CD4-positive, alpha-beta T cell (primary cell): ENCODE data around the gene DGKB. TPM values are rescaled to one million over a fixed set of nuclear protein-coding genes. Genes with fewer than 3 reads are reported as not detected.
"Not testable (repeated sequence)": the region's sequence is repeated elsewhere in the genome, so short reads cannot be mapped to it uniquely, and the experiment has no call there.

Experiments
- ATAC-seq: fragments of 200-7000 bp; cut with Tn5 transposase; one replicate; pipeline ENCODE4 v1.10.0; 2022; ENCODE audit warnings: mild to moderate bottlenecking; ENCODE audit not compliant: poor library complexity
- CTCF ChIA-PET: fragments of 350-600 bp; sonication (Branson Sonifier 250); formaldehyde crosslinking; loops from one replicate; lab custom pipeline; 2021; ENCODE audit warnings: antibody characterized with exemption, inconsistent platforms; lab: Charles Lee
- POLR2A ChIA-PET: fragments of 350-600 bp; sonication (Branson Sonifier 250); formaldehyde crosslinking; loops from one replicate; lab custom pipeline; 2021; ENCODE audit warnings: antibody characterized with exemption, inconsistent platforms; lab: Charles Lee
- DNase-seq, 14 experiments: peaks; one replicate each; pipeline ENCODE4 v3.0.0-alpha.2; 2013 to 2020; ENCODE audit warnings: mixed read lengths in 2 of 14
- H3K27ac ChIP-seq, 2 donors: one replicate each; pipeline versions ENCODE4 v1.5.1 to v1.7.0; 2013; ENCODE audit warnings: low read length in 2 of 2, low read depth in 1 of 2, mild to moderate bottlenecking in 1 of 2
- H3K27me3 ChIP-seq, 2 experiments: 1 replicate in 1 of 2; 2 replicates in 1 of 2; pipeline versions ENCODE4 v1.6.1 to v1.7.0; 2013; ENCODE audit warnings: low read length in 2 of 2, control low read depth in 1 of 2, mild to moderate bottlenecking in 1 of 2, moderate library complexity in 1 of 2; ENCODE audit not compliant: insufficient read depth in 2 of 2, control insufficient read depth in 1 of 2
- H3K36me3 ChIP-seq: one replicate; pipeline ENCODE4 v1.6.1; 2013; ENCODE audit warnings: low read length, control low read depth; ENCODE audit not compliant: insufficient read depth
- H3K4me1 ChIP-seq: one replicate; pipeline ENCODE4 v1.6.1; 2013; ENCODE audit warnings: low read length, control low read depth; ENCODE audit not compliant: insufficient read depth
- H3K4me3 ChIP-seq: one replicate; pipeline ENCODE4 v1.5.1; 2013; ENCODE audit warnings: mild to moderate bottlenecking, low read length, moderate library complexity
- H3K9me3 ChIP-seq, 2 experiments: 1 replicate in 1 of 2; 2 replicates in 1 of 2; pipeline versions ENCODE4 v1.6.1 to v1.7.0; 2013; ENCODE audit warnings: low read length in 2 of 2, mild to moderate bottlenecking in 2 of 2, control low read depth in 1 of 2, moderate library complexity in 1 of 2; ENCODE audit not compliant: control insufficient read depth in 1 of 2, insufficient read depth in 1 of 2
- H3K27ac Mint-ChIP-seq: one replicate; pipeline ENCODE4 v1.8.0; 2020; ENCODE audit warnings: mixed read lengths
- H3K27me3 Mint-ChIP-seq: one replicate; pipeline ENCODE4 v1.8.0; 2021; ENCODE audit warnings: mixed read lengths
- H3K36me3 Mint-ChIP-seq: one replicate; pipeline ENCODE4 v1.8.0; 2021; ENCODE audit warnings: low read depth, mixed read lengths
- H3K4me1 Mint-ChIP-seq: one replicate; pipeline ENCODE4 v1.8.0; 2021; ENCODE audit warnings: low read depth, mixed read lengths
- H3K4me3 Mint-ChIP-seq: one replicate; pipeline ENCODE4 v1.8.0; 2020; ENCODE audit warnings: mild to moderate bottlenecking, mixed read lengths
- H3K9me3 Mint-ChIP-seq: one replicate; pipeline ENCODE4 v1.8.0; 2020; ENCODE audit warnings: mixed read lengths
- CTCF ChIP-seq: fragments of 200-600 bp; IDR thresholded peaks from one replicate; pipeline ENCODE4 v1.8.0; 2022; ENCODE audit warnings: antibody characterized with exemption, mild to moderate bottlenecking
- intact Hi-C, 2 experiments: fragments of 100-400 bp; cut with DNase I in 1 of 2; cut with micrococcal nuclease in 1 of 2; formaldehyde crosslinking; loops; one replicate each; pipeline versions ENCODE4 v1.15.1 to v1.9.0; 2023 to 2025; cut with DNase I, micrococcal nuclease
- total RNA-seq, 174 experiments: library from RNA in 2 of 174; stranded (reverse) in 2 of 174; gene quantifications; one replicate each; pipeline ENCODE4 v1.2.3 and lab custom pipeline; 2021 to 2026

Gene DGKB
- total RNA-seq, 2 experiments from 2014 or later, result not detected

GRCh38 chr7:14480281-14480680 is 422.3 kb downstream of the DGKB start:
- Mint-ChIP-seq H3K4me3 (no peak overlapping the region), H3K4me1 (no peaks in the 10 kb centered on the region), H3K27me3 (no peaks in the 10 kb centered on the region), H3K27ac (no peak overlapping the region), H3K36me3 (no peaks in the 10 kb centered on the region), H3K9me3 (peaks cover 4% of the 10 kb centered on the region)
- Histone ChIP-seq H3K36me3 (no peaks in the 10 kb centered on the region), H3K9me3 (peaks cover 0 to 4% of the 10 kb centered on the region in 2 experiments), H3K4me3 (no peak overlapping the region), H3K27ac (no peak overlapping the region), H3K27me3 (no peaks in the 10 kb centered on the region), H3K4me1 (no peaks in the 10 kb centered on the region)
- DNase-seq, result no peak
- ChIA-PET POLR2A (no interaction called here), CTCF (no interaction called here)
- no peak for ATAC-seq
- no peak for TF ChIP-seq CTCF
- intact Hi-C loops, result no loop called here

GRCh38 chr7:14478834-14479510 is 423.6 kb downstream of the DGKB start:
- H3K27ac Mint-ChIP-seq, result no peak overlapping the region
- H3K36me3 Mint-ChIP-seq, result no peaks in the 10 kb centered on the region
- POLR2A ChIA-PET, result no interaction called here
- intact Hi-C loops, result no loop called here
- H3K4me3 ChIP-seq, result no peak overlapping the region
- CTCF ChIA-PET, result no interaction called here
- H3K9me3 Mint-ChIP-seq, result peaks cover 6% of the 10 kb centered on the region
- no peaks in the 10 kb centered on the region for H3K36me3 ChIP-seq
- no peaks in the 10 kb centered on the region for H3K4me1 ChIP-seq
- H3K27ac ChIP-seq, result no peak overlapping the region
- H3K27me3 Mint-ChIP-seq, result no peaks in the 10 kb centered on the region
- TF ChIP-seq CTCF, result no peak
- no peaks in the 10 kb centered on the region for H3K4me1 Mint-ChIP-seq
- peaks cover 0 to 4% of the 10 kb centered on the region in 2 experiments for H3K9me3 ChIP-seq
- no peaks in the 10 kb centered on the region for H3K27me3 ChIP-seq
- DNase-seq, result no peak
- ATAC-seq, result no peak
- no peak overlapping the region for H3K4me3 Mint-ChIP-seq

GRCh38 chr7:14461716-14462115 is 440.8 kb downstream of the DGKB start:
- POLR2A ChIA-PET, H3K4me1 ChIP-seq, H3K4me1 Mint-ChIP-seq, H3K9me3 ChIP-seq, ATAC-seq, DNase-seq, H3K4me3 Mint-ChIP-seq, H3K27me3 ChIP-seq, H3K36me3 ChIP-seq, H3K27ac ChIP-seq, intact Hi-C loops, H3K36me3 Mint-ChIP-seq, CTCF ChIA-PET, H3K9me3 Mint-ChIP-seq, H3K4me3 ChIP-seq, H3K27me3 Mint-ChIP-seq, H3K27ac Mint-ChIP-seq: not testable (repeated sequence)

- CTCF ChIA-PET, H3K9me3 ChIP-seq, H3K27ac Mint-ChIP-seq, H3K4me1 ChIP-seq, H3K4me1 Mint-ChIP-seq, H3K27ac ChIP-seq, H3K9me3 Mint-ChIP-seq, H3K36me3 ChIP-seq, DNase-seq, H3K4me3 Mint-ChIP-seq, H3K36me3 Mint-ChIP-seq, POLR2A ChIA-PET, ATAC-seq, H3K27me3 Mint-ChIP-seq, H3K27me3 ChIP-seq, H3K4me3 ChIP-seq: not testable (repeated sequence)
- intact Hi-C loops, result loop anchor here (5.0 kb wide), 3 partner anchors 937 to 1932 kb away; no protein-coding TSS in a partner anchor
Measured at GRCh38 chr7:14458846-14459245, 443.7 kb downstream of the DGKB start.
